C4-2B (cell line): ENCODE measurements around the gene KIF6.

Experiments used
- CTCF ChIP-seq: fragments of 450-650 bp; conservative IDR thresholded peaks from 2 replicates; pipeline ENCODE4 v1.5.1; 2017; ENCODE audit warnings: mild to moderate bottlenecking
- ZFX ChIP-seq: fragments of 450-650 bp; IDR thresholded peaks from 2 replicates; pipeline ENCODE4 v1.6.1; 2017

- TF ChIP-seq CTCF (no peak), ZFX (no peak)
These were observed 285.2 kb downstream of the KIF6 start for GRCh38 chr6:39440039-39440426.
